Nasal cavity respiratory epithelium epithelial cell of viscerocranial mucosa (primary cell): Measurements from ENCODE around the gene LSM2. TPM values are rescaled to one million over a fixed set of nuclear protein-coding genes. Genes with fewer than 3 reads are reported as not detected.

Source experiments
- total RNA-seq: library from RNA; depleted of rRNA; stranded (reverse); fragments of >200 nt; gene quantifications from 2 replicates; pipeline ENCODE4 v1.2.3, GENCODE V29; 2014

The LSM2 gene
- total RNA-seq = 14.4 and 35.5 TPM in 2 replicates

DNA sequence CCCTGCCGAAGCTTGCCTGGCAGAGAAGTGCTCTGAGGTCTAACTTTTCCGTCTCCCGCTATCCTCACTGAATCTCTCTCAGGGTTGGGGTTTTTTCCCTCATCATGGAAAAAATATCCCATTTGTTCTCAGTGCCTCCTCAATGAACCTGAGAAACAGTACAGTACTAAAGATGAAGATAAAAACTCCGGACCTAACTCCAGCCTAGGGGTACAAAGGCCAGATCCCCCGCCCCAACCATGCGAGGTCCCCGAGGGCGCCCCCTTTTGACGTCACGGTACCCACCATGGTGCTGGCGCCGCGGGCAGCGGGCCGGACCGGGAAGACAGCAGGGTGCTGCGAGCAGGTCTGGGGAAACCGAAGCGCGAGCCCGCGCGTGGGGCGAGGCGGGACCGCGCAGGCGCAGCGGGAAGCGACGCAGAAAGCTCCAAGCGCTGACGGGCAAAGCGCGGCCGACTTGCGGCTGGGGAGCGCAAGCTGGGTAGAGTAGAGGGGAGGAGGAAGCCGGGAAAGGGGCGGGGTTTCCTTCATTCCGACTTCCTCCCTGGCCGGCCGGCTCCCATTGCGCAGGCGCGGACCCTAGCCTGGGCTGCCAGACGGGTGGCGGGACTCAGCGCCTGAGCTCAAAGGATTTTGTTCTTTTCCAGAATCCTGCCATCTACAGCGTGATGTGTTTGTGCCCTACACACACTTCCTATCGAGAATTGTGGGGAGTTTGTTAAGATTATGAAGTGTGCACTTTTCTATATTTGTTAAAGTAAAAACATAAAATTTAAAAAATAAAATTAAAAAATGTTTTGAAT is at the start of gene LSM2:
Gene LSM2, minus strand, starts transcription at position 497 of the 803 bp plus-strand sequence. Its CDS starts 209 bp downstream, at position 288.

GRCh38 chr6:31827286-31828079 is 20.7 kb upstream of the LSM2 start, which contains the start of gene HSPA1B:
Gene HSPA1B (plus strand): TSS chr6:31827738. CDS start chr6:31827951, 213 bp downstream.

DNA sequence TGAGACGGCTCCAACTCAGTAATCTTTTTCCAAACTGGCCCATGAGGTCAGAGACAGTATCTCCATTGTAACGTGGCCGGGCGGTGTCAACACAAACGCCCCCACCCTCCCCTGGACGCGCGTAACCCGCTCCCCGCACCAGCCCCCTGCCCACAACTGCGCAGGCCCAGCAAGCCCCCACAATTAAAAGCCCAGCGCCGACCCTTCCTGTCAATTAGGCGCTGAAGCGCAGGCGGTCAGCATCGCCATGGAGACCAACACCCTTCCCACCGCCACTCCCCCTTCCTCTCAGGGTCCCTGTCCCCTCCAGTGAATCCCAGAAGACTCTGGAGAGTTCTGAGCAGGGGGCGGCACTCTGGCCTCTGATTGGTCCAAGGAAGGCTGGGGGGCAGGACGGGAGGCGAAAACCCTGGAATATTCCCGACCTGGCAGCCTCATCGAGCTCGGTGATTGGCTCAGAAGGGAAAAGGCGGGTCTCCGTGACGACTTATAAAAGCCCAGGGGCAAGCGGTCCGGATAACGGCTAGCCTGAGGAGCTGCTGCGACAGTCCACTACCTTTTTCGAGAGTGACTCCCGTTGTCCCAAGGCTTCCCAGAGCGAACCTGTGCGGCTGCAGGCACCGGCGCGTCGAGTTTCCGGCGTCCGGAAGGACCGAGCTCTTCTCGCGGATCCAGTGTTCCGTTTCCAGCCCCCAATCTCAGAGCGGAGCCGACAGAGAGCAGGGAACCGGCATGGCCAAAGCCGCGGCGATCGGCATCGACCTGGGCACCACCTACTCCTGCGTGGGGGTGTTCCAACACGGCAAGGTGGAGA is 8.5 kb upstream of the LSM2 start, which contains the start of the genes HSPA1A and HSPA1L:
Gene HSPA1A, plus strand, starts transcription at position 519 of the 814 bp plus-strand sequence. Its CDS starts 214 bp downstream, at position 733.
Gene HSPA1L, minus strand, starts transcription at position 259 of the 814 bp plus-strand sequence. CDS start 3,311 bp downstream, outside the sequence.

DNA sequence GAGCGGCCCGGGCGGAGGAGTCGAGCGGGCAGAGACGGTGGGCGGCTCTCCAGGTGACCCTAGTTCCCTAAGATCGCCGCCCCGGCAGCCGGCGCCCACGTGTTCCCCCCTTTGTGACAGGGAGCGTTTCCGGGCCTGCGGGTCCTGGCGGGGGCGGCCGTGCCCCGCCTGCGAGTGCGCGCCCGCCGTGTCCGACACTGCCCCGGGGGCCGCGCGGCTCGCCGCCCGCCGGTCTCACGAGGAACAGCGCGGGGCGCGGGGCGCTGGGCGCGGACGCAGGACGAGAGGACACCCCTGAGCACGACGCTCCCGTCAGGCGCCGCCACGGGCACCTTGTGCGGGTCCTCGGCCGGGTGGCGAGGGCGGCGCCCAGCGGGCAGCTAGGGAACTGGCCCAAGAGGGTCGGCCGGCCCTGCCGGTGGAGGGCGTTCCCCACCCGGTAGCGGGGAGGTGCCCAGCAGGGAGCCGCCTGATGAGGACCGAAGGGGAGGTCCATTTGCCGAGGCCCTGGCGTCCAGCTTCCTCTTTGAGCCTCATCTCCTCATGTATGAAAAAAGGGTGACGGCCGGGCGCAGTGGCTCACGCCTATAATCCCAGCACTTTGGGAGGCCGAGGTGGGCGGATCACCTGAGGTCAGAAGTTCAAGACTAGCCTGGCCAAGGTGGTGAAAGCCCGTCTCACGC is 11.0 kb downstream of the LSM2 start, which contains the start of gene VARS1:
Gene VARS1, minus strand, starts transcription at position 137 of the 683 bp plus-strand sequence. CDS start 535 bp downstream, outside the sequence.

GRCh38 chr6:31776989-31777666 is 29.6 kb downstream of the LSM2 start, which contains the start of gene VWA7:
Gene VWA7 (minus strand): TSS chr6:31777328. CDS start chr6:31776779, 549 bp downstream.

GRCh38 chr6:31762356-31762755 is 44.4 kb downstream of the LSM2 start, which contains the start of gene SAPCD1:
Gene SAPCD1 (plus strand): TSS chr6:31762656. CDS start chr6:31763055, 399 bp downstream.

Other genes with a start within 250 kb of the LSM2 start
- gene LTA, start 234.7 kb downstream of the LSM2 start, total RNA-seq = not detected in 2 replicates
- gene TNF, start 231.4 kb downstream of the LSM2 start, total RNA-seq = under 0.01 and 0.07 TPM in 2 replicates
- not detected in 2 replicates for gene LTB, start 224.5 kb downstream of the LSM2 start, total RNA-seq
- gene LST1, start 220.7 kb downstream of the LSM2 start, total RNA-seq = not detected in 2 replicates
- gene NCR3, start 214.0 kb downstream of the LSM2 start, total RNA-seq = not detected in 2 replicates
- not detected in 2 replicates for gene AIF1, start 191.7 kb downstream of the LSM2 start, total RNA-seq
- 32.1 and 73.3 TPM in 2 replicates for gene PRRC2A, start 186.3 kb downstream of the LSM2 start, total RNA-seq
- gene BAG6, start 154.3 kb downstream of the LSM2 start, total RNA-seq = 120 and 174 TPM in 2 replicates
- 0.28 and 0.34 TPM in 2 replicates for gene APOM, start 151.1 kb downstream of the LSM2 start, total RNA-seq
- 24.7 and 37.6 TPM in 2 replicates for gene C6orf47, start 146.2 kb downstream of the LSM2 start, total RNA-seq
- gene GPANK1, start 142.0 kb downstream of the LSM2 start, total RNA-seq = 9.4 and 20.2 TPM in 2 replicates
- 48.2 and 76.9 TPM in 2 replicates for gene CSNK2B, start 140.9 kb downstream of the LSM2 start, total RNA-seq
- gene LY6G5B, start 137.0 kb downstream of the LSM2 start, total RNA-seq = 0.68 and 3.3 TPM in 2 replicates
- 0.07 TPM in 1 of 2 replicates, not detected in the other for gene LY6G5C, start 125.9 kb downstream of the LSM2 start, total RNA-seq
- 30.8 and 46.5 TPM in 2 replicates for gene ABHD16A, start 103.6 kb downstream of the LSM2 start, total RNA-seq
- not detected in 2 replicates for gene LY6G6F, start 100.1 kb downstream of the LSM2 start, total RNA-seq
- not detected in 2 replicates for gene LY6G6D, start 91.6 kb downstream of the LSM2 start, total RNA-seq
- under 0.01 TPM in 1 of 2 replicates, not detected in the other for gene LY6G6C, start 85.2 kb downstream of the LSM2 start, total RNA-seq
- gene MPIG6B, start 83.6 kb downstream of the LSM2 start, total RNA-seq = not detected in 2 replicates
- gene DDAH2, start 77.7 kb downstream of the LSM2 start, total RNA-seq = 16.2 and 19.8 TPM in 2 replicates
- gene CLIC1, start 70.4 kb downstream of the LSM2 start, total RNA-seq = 269 and 558 TPM in 2 replicates
- gene MSH5, start 67.0 kb downstream of the LSM2 start, total RNA-seq = 3.4 and 3.5 TPM in 2 replicates
- gene SAPCD1, start 44.3 kb downstream of the LSM2 start, total RNA-seq = 0.57 TPM in 1 of 2 replicates, not detected in the other
- gene VWA7, start 29.6 kb downstream of the LSM2 start, total RNA-seq = 0.34 and 1.00 TPM in 2 replicates
- gene VARS1, start 11.2 kb downstream of the LSM2 start, total RNA-seq = 61.2 and 98.7 TPM in 2 replicates
- gene HSPA1L, start 8.3 kb upstream of the LSM2 start, total RNA-seq = 1.0 and 1.1 TPM in 2 replicates
- 29.7 and 211 TPM in 2 replicates for gene HSPA1A, start 8.6 kb upstream of the LSM2 start, total RNA-seq
- gene HSPA1B, start 20.8 kb upstream of the LSM2 start, total RNA-seq = 81.7 and 305 TPM in 2 replicates
- gene NEU1, start 55.9 kb upstream of the LSM2 start, total RNA-seq = 64.1 and 103 TPM in 2 replicates
- 2.1 and 3.1 TPM in 2 replicates for gene SLC44A4, start 72.0 kb upstream of the LSM2 start, total RNA-seq
- 13.7 and 47.4 TPM in 2 replicates for gene EHMT2, start 90.7 kb upstream of the LSM2 start, total RNA-seq
- gene ZBTB12, start 95.1 kb upstream of the LSM2 start, total RNA-seq = 1.4 and 4.1 TPM in 2 replicates
- gene C2, start 120.8 kb upstream of the LSM2 start, total RNA-seq = 0.71 and 1.0 TPM in 2 replicates
- 1.7 and 11.2 TPM in 2 replicates for gene CFB, start 139.1 kb upstream of the LSM2 start, total RNA-seq
- 109 and 155 TPM in 2 replicates for gene NELFE, start 152.0 kb upstream of the LSM2 start, total RNA-seq
- 49.6 and 62.5 TPM in 2 replicates for gene SKIC2, start 152.2 kb upstream of the LSM2 start, total RNA-seq
- gene DXO, start 165.2 kb upstream of the LSM2 start, total RNA-seq = 10.0 and 10.9 TPM in 2 replicates
- gene C4A, start 175.1 kb upstream of the LSM2 start, total RNA-seq = 1.3 and 1.4 TPM in 2 replicates
- 2.1 TPM in 2 replicates for gene C4B, start 207.8 kb upstream of the LSM2 start, total RNA-seq
- 0.28 TPM in 1 of 2 replicates, not detected in the other for gene CYP21A2, start 231.4 kb upstream of the LSM2 start, total RNA-seq